ENCODE results near the gene C1orf141.
"Not testable (repeated sequence)": the region's sequence is repeated elsewhere in the genome, so short reads cannot be mapped to it uniquely, and the experiment has no call there.

C1orf141 gene

DNA sequence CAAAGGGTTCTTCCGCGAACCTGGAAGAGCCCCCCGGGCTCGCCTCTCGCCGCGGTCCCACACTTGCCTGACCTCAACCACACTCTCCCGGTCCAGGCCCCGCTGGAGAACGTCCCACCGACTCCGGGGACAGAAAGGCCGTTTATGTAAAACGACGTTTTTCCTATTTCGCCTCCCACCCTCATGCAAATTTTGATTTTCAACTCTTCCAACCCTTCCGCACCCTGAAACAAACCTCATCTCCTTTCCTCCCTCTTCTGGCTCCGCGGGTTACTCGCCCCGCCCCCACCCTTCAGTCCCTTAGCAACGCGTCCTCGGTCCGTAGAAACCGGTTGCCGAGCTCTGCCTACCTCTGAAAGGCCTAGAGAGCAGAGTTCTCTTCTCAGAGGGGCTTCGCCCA lies at the start of gene C1orf141:
Gene C1orf141 (minus strand): TSS at position 276 of the 400 bp plus-strand sequence. CDS start 7,730 bp downstream, outside the sequence.
- DNase-seq: no peak

DNA sequence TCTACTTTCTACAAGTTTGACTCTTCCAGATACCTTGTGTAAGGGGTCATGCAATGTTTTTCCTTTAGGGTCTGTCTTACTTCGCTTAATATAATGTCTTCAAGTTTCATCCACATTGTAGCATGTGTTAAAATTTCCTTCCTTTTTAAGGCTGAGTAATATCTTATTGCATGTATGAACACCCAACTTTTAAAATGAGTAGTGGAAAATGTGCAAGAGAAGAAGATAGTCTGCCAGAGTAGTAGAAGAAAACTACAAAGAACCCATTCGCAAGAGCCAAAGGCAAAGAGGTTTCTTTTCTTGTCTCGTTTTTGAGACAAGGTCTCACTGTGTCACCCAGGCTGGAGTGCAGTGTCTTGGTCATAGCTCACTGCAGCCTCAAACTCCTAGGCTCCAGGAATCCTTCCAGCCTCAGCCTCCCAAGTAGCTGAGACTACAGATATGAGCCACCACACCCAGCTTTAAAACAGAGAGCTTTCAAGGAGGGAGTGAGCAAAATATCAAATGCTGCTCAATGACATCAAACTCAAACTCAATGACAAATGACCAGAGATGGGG lies 40.8 kb upstream of the C1orf141 start:
- DNase-seq: no peak

DNA sequence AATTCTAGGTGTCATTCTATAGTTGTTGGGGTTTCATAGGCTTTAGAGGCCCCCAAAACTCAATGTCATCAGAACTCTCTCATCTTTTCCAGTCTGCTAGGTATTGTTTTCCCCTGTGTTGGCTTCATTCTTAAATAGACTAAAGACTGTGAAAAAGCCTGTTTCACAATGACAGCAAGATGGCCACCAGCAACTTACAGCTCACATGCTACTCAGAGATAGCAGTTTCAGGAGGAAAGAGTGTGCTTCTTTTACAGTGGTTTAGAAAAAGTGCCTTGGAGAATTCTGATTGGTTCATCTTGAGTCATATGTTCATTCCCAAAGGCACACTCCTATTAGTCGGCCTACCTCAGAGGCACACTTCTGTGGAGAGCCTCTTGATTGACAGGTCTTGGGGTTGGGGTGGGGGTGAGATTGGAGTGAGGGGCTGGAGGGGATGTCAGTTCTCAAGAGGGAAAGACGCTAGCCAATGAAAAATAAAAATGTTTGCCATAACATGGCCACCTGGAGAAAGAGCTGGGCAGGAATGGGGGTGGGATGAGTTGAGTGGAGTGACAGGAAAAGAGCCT lies 40.0 kb upstream of the C1orf141 start:
- no peak for DNase-seq

DNA sequence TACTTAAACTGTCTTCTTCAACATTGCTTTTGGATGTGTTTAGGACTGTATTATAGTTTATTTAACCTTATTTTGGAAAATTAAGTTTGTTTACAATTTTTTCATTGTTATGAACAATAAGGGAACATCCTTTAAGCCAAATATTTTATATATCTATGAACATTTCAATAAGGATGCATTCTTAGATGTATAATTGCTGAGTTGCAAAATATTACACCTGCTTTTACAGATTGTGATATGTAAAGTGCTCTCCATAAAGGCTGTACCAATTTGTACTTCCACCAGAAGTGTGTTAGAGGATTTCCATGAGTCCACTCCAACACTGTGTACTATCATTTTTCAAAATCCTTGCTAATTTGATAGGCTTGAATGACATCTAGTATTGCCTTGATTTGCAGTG lies 39.2 kb upstream of the C1orf141 start:
- DNase-seq: no peak

DNA sequence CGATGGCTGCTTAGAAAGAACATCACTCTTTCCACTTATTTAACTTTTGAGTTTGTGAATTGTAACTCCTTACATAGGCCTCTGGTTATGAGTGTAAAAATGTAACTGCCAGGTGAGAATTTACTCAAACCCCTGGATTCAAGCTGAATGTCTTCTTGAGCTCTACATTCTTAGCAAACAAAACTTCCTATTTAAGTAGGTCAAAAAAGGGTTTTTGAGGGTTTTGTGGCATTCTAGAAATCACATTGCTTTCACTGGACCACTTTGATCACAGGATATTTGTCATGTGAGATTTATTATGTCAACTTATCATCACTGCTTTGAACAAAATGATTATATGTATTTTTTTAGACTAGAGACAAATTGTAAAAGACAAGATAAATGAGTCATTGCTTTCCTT lies 37.2 kb upstream of the C1orf141 start:
- DNase-seq: no peak

DNA sequence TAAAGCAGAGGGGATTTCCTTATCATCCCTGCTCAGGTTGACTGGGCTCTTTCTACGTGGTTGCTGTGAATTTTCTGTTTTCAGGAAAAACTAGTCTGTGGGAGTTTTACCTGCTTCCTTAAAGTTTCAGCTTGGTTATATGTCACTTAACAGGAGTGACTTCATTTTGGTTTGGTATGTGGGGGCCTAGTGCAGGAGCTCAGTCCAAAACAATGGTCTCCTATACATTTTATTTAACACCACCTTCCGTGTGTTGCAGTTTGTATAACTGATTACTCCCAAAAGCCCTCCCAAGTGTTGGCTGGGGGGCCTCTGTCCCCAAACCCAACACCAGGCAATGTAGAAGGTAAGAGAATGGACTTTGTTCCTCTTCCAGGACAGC lies 36.8 kb upstream of the C1orf141 start:
- DNase-seq: no peak

DNA sequence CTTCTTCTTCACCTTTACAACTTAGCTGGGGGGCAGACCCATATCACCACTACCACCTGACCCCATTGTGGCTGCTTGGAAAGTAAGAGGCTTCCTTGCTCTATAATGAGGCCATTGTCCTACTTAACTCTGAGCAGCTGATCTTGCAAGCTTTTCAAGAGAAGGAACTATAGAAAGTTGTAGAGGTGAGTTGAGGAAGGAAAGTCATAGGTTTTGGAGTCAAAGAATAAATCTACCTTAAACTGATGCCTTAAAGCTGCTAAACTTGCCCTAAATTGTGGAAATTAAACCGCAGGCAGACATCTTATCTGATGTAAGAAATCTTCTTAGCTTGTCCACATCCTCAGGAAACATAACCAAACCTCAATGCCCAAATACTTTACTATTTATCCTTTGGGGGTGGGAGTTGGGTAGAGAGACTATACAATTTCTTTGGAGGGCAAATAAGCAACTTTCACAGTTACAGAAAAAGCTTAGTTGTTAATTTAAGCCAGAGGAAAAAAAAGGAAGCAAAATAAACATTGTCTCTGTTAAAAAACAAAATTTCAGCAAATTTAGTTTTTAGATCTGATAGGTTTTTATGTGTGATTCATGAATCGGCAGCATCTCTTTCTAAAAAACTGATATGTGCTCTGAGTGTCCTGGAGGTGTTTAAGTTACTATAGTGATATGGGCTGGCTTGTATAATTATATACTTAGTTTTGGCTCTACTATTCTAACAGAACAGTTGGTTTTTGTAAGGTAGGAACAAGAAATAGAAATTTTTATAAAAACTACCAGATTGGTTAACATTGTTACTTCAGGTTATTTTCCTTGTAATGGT lies 36.2 kb upstream of the C1orf141 start:
- no peak for DNase-seq

DNA sequence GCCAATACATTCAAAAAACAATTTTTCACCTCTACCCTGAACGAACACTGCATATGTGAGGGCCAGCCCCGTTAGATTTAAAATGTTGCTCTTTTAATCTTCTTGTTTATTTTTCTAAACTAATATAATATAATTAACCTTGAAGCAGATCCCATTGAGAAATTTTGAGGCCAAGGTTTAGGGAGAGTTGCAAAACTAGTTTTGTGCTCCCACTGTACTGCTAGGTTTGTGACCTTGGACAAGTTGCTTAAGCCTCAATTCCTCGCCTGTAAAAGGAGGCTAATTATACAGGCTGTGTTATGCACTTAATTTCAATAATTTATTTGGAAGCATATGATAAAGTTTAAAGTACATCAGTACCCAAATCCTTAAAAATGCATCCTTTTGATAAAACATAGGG lies 35.2 kb upstream of the C1orf141 start:
- DNase-seq: no peak

DNA sequence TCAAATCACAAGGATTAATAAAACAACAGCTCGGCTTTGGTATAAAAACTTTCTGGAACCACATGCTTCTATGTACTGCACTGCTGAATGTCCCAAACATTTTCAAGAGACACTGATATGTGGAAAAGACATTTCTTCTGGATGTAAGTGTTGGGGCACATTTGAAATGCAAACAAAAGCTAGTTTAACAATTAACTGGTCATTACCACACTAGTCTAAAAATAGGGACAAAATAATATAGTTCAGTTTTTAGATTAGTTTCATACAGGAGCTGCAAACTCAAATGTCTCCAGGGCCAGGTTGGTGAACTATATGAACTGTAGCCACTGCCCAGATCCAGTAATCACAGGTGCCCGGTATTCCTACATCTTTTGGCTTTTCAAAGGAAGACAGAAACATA lies 34.7 kb upstream of the C1orf141 start:
- DNase-seq: no peak

DNA sequence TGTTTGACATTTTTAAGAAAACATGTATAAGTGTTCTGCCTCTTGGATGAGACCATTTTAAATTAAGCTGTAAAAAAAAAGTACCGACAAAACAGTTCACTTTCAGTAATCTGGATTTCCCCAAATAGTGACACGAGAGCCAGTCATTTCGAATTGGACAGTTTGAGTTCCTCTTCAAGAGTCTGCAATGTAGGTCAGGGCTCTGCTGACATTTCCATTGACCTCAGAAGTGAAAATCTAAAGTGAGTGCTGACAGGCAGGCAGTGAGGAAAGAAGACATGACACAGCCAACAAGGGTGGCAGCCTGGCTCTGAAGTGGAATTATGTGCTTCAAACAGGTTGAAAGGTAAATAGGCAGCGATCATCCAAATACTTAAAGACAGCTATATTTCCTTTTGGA lies 31.4 kb upstream of the C1orf141 start, which contains the start of gene IL23R:
Gene IL23R (plus strand): TSS at position 259 of the 400 bp plus-strand sequence. CDS start 1,667 bp downstream, outside the sequence.
- peak; percentile 25 for DNase-seq

DNA sequence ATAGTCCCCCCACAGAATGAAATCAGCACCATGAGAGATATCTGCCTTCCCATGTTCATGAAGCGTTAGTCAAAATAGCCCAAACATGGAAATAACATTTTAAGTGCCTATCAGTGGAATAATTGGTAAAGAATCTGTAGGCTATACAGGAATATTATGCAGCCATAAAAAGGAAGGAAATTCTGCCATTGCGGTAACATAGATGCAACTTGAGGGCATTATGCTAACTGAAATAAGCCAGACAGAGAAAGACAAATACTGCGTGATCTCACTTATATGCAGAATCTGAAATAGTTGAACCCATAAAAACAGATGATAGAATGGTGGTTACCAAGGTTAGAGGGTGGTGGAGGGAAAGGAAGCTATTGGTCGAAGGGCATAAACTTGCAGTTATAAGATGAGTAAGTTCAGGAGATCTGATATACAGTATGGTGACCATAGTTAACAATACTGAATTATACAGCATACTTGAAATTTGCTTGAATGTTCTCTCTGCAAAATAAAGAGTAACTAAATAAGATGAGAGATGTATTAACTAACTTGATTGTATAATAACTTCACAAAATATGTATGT lies 30.8 kb upstream of the C1orf141 start:
- DNase-seq: no peak

DNA sequence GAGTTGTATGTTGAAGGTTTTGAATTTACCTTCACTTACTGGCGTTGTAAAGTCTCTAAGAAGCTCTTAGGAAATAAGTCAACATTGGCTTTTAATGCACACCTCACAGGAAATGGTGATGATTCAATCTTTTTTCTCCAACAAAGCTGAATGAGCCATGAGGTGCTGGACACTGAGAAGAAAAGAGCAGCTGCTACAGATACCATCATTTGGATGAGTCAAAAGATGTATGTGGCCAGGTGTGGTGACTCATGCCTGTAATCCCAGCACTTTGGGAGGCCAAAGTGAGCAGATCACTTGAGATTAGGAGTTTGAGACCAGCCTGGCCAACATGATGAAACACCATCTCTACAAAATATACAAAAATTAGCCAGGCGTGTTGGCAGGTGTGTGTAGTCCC lies 28.2 kb upstream of the C1orf141 start:
- no peak for DNase-seq

DNA sequence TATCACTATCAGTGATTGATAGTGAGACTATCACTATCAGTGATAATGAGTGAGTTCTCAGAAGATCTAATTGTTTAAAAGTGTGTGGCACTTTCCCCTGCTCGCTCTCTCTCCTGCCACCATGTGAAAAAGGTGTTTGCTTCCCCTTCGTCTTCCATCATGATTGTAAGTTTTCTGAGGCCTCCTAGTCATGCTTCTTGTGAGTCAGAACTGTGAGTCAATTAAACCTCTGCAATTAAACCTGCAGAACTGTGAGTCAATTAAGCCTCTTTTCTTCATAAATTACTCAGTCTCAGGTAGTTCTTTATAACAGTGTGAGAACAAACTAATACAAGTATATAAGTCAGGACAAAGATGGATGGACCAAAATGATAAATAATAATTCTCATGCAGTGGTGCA lies 24.5 kb upstream of the C1orf141 start:
- DNase-seq: no peak

DNA sequence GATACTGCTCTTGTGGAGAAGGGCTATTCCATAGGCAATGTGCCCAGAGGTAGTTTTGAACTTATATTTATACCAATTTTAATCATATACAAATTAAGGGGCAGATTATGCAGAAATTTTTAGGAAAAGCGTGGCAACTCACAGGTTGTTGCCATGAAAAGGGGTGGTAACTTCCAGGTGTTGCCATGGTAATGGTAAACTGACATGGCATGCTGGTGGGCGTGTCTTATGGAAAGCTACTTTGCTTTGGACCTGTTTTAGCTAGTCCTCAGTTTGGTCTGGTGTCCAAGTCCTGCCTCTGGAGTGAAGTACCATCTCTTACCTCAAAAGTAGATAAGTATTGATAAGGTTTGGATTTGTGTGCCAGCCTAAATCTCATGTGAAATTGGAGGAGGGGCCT lies 23.6 kb upstream of the C1orf141 start:
- no peak for DNase-seq

DNA sequence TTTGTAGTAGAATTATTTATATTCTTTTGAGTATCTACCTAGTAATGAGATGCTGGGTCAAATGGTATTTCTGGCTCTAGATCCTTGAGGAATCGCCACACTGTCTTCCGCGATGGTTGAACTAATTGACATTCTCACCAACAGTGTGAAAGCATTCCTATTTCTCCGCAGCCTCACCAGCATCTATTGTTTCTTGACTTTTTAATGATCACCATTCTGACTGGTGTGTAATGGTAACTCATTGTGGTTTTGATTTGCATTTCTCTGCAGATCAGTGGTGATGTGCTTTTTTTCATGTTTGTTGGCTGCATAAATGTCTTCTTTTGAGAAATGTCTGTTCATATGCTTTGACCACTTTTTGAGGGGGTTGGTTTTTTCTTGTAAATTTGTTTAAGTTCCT lies 16.2 kb upstream of the C1orf141 start:
- DNase-seq: no peak

DNA sequence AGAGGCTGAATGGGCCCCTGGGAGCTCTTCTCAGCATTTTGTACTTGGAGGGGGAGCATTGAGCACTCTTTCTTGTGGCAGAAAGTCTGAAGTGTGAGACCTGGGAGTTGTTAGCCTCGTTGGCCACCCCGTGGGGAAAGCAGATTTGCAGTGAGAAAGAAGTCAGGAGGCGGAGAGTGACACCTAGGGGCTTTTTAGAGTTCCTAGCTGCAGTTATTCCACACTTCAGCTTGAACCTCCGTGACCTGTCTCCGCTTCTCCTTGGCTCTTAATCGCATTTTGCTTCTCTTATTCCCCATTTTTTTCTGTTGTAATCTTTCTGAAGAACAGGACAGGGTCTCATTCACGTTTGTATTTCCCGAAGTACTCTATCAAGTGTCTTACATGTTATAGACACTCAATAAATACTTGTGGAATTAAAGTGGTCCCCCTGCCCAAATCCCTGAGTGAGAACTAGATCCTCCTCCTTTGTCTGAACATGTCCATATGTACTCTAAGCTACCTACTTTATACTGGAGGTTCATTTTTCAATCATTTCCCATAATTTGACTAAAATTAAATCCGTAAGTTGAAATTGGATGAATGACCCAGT lies 14.5 kb upstream of the C1orf141 start:
- peak; percentile 67 for DNase-seq

DNA sequence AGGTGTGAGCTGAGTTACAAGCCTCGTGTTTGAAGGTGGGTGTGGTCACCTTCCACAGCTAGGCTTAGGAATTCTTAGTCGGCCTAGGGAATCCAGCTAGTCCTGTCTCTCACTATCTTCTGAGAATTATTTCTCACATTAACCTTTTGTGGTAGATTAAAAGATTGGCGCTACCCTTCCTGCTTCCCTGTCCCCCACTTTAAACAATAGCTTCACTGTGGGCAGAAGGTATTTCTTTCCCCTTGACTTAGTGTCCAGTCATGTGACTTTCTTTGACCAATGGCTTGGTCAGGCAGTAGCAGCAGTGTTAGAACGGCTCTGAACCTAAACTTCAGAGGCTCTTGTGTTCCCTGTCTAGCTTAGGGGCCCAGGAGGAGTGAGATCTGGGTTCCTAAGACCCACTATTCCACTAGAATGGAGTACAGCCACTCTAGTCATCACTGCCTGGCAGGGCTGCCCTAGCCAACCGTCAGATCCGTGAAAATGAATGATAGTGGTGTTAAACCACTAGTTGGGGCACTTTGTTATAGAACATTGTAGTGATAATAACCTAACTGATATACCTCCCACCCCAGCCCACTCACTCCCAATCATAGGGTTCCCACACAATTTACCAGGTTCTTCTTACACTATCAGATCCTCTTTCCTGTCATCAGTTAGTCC lies 13.9 kb upstream of the C1orf141 start:
- no peak for DNase-seq

DNA sequence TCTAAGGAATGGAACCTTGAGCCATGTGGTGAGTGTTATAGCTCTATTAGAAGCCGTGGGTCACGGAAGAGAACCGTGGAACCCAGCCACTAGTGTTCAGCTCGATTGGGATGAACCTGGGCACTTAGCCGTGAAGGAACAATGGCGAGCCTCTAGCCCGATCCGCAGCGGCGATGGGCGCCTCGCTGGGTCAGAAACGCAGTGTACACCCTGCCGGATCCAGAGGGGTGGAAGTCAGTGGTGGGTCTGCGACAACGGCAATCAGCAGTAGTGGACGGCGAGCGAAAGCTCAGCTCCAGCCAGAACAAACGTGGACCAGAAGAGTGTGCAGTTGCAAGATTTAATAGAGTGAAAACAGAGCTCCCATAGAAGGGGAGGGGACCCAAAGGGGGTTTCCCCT lies 13.2 kb upstream of the C1orf141 start:
- not testable (repeated sequence) for DNase-seq

DNA sequence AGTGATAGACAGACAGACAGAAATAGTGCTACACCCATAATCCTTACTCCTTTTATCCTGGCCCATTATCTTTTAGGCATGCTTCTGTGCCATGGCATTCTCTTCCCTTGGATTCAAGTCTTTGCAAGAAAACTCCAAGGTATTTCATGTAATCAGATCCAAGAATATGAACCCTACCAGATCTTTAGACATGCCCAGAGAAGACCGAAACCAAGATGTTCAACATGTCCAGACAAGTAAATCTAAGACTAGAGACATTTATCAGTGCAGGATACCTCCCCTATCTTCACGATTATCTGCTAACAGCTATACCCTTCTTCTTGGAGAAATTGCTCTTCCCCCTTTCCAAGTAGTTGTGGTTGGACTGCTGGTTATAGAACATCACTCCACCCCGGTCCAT lies 11.8 kb upstream of the C1orf141 start:
- no peak for DNase-seq

DNA sequence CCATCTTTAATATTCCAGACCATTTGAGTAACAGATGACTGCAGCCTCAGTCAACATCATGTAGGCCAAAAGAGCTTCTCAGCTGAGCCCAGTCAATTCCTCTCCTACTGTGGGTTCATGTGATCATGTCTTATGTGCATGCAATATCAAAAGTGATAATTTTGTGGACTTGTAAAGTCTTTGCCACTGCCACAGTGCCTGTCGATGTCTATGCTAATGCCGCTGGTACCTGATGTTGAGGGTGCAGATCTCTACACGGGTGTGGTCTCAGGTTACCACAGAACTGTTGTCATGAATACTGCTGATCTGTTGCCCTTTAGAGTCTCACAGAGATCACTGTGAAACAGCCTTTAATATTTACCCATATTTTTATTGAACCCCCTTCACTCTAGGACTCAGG lies 11.3 kb upstream of the C1orf141 start:
- DNase-seq: no peak

DNA sequence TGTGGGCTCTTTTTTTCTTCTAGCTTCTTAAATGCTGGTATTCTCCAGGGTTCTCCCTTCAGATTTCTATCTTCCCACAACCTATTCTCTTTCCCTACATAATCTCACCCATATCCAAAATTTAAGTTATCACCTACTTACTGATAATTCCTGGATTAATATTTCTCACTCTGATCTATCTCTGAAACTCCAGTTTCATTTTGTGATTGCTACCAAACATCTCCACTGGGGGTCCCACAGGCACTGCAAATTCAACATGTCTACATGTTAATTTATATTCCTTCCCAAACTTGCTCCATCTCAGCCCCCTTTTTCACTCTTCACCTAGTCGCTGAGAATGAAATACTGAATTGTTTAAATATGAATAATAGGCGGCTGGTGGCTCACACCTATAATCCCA lies 9.9 kb upstream of the C1orf141 start:
- no peak for DNase-seq

DNA sequence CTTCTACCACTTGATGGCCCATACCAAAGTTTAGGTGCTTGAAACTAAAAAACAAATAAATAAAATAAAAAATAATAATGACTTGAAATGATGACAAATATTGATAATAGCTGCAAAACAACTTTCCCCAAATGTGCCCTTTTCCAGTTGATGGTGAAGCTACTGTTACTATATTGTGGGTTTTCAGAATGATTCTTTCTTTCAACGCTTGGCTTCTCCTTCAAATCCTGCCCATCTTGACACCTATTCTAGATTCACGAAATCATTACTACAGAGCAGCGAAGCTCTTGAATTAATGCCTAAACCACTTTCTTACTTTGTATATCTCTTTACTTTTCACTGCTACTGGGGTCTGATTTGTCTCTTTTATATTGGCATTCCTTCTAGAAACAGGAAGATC lies 9.2 kb upstream of the C1orf141 start:
- no peak for DNase-seq

DNA sequence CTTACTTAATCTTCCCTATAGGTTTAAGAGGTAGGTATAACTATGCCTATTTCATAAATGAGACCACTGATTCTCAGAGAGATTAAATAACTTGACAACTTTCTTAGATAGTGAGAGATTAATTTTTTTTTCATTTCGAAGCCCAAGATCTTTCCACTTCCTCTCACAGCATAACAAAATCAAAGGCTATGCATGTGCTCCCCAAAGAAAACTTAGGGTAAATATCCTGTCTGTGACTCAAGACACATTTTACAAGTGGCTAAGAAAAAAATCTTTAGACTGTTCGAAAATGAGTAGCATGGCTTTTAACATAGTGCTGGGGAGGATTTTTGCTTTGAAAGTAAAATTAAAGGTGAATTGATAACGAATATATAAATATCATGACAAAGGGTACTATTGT lies 8.2 kb upstream of the C1orf141 start:
- no peak for DNase-seq
